ENCODE data around the gene RPL37A. TPM values are rescaled to one million over a fixed set of nuclear protein-coding genes. Genes with fewer than 3 reads are reported as not detected.

Gene RPL37A
- total RNA-seq, 2 donors from 2014 or later = 1,675 to 1,724 TPM

GRCh38 chr2:216553093-216553478 lies 54.4 kb downstream of the RPL37A start:
- H3K4me3 Mint-ChIP-seq = no peak overlapping the region
- peaks cover 35 to 37% of the 10 kb centered on the region in 2 donors for H3K4me1 Mint-ChIP-seq (ENCODE audit: low read depth in 2 of 2)
- no peak overlapping the region for H3K27ac Mint-ChIP-seq
- H3K27me3 Mint-ChIP-seq = no peaks in the 10 kb centered on the region
- DNase-seq (ENCODE audit: low spot score) (no peak), ATAC-seq (no peak)
- H3K36me3 Mint-ChIP-seq = no peaks in the 10 kb centered on the region
- no peaks in the 10 kb centered on the region for H3K9me3 Mint-ChIP-seq

Other genes starting within 250 kb of the RPL37A start
- not detected for gene MARCHF4, start 126.4 kb upstream of the RPL37A start, total RNA-seq
- gene SMARCAL1, start 86.4 kb upstream of the RPL37A start, total RNA-seq = 10 to 100 TPM; 21.1 to 32.2 TPM
- gene IGFBP2, start 134.6 kb downstream of the RPL37A start, total RNA-seq = under 1 TPM in 1 of 2 donors, not detected in 1; 0.81 TPM
- gene IGFBP5, start 196.7 kb downstream of the RPL37A start, total RNA-seq = under 1 TPM in 1 of 2 donors, not detected in 1; 0.08 TPM